HepG2 (cell line): Measurements from ENCODE around the gene C4orf46. TPM values are rescaled to one million over a fixed set of nuclear protein-coding genes. Genes with fewer than 3 reads are reported as not detected.

Experiments used
- ATAC-seq: fragments of 200-7000 bp; cut with Tn5 transposase; 3 replicates; pipeline ENCODE4 v1.9.1; 2020; ENCODE audit warnings: mild to moderate bottlenecking, moderate library complexity
- BruUV-seq: library from RNA; stranded (reverse); fragments of 400-500 nt; replicated peaks from 2 replicates; lab custom pipeline; 2021; lab: Mats Ljungman, UMichigan
- CTCF ChIA-PET: fragments of 300-600 bp; formaldehyde crosslinking; extraction: SDS; loops from one replicate; lab custom pipeline; 2021; ENCODE audit warnings: low total read pairs, inconsistent platforms, low intra/inter-chr PET ratio; lab: Yijun Ruan, JAX
- POLR2A ChIA-PET: fragments of 350-600 bp; sonication (Branson Sonifier 250); formaldehyde crosslinking; loops from one replicate; lab custom pipeline; 2020; ENCODE audit warnings: antibody characterized with exemption, inconsistent platforms; lab: Yijun Ruan, JAX
- DNase-seq: peaks from one replicate; pipeline ENCODE4 v3.0.0-alpha.2; 2015; ENCODE audit warnings: low spot score
- FAIRE-seq: peaks from 3 replicates; lab custom pipeline; 2011; peaks lifted over from hg19 to GRCh38; lab: Jason Lieb, UNC
- H2AFZ ChIP-seq: one replicate; pipeline ENCODE4 v1.6.1; 2011; ENCODE audit warnings: low read length, inconsistent platforms
- H3K27ac ChIP-seq: fragments of 300-600 bp; 3 replicates; pipeline ENCODE4 v1.8.0; 2011; ENCODE audit warnings: mixed run types, mild to moderate bottlenecking, mixed read lengths, low read length, inconsistent platforms; ENCODE audit not compliant: insufficient read depth; ENCODE audit errors: extremely low read length
- H3K27me3 ChIP-seq, 2 experiments: fragments of 200-600 bp in 1 of 2; 2 replicates in 1 of 2; 3 replicates in 1 of 2; pipeline versions ENCODE4 v1.6.0 to v1.8.0; 2011; ENCODE audit warnings: low read length in 2 of 2, mild to moderate bottlenecking in 2 of 2, moderate library complexity in 2 of 2, inconsistent platforms in 1 of 2; ENCODE audit not compliant: insufficient read depth in 2 of 2, control insufficient read depth in 1 of 2
- H3K36me3 ChIP-seq, 2 experiments: fragments of 200-600 bp in 1 of 2; replicated peaks in 1 of 2; 2 replicates in 1 of 2; 3 replicates in 1 of 2; pipeline versions ENCODE4 v1.5.1 to v1.8.0; 2011; ENCODE audit warnings: low read length in 2 of 2, inconsistent platforms in 1 of 2; ENCODE audit not compliant: insufficient read depth in 2 of 2, control insufficient read depth in 1 of 2
- H3K4me1 ChIP-seq: 2 replicates; pipeline ENCODE4 v1.5.1; 2012; ENCODE audit warnings: low read length, inconsistent platforms; ENCODE audit not compliant: insufficient read depth
- H3K4me2 ChIP-seq: 2 replicates; pipeline ENCODE4 v1.6.0; 2011; ENCODE audit warnings: low read depth, low read length, inconsistent platforms
- H3K4me3 ChIP-seq, 3 experiments: fragments of 200-600 bp in 1 of 3; sonication (generic), shearing (Covaris generic) in 1 of 3; replicated peaks in 1 of 3; 2 replicates each; pipeline ENCODE4 v1.5.1; 2011 to 2016; ENCODE audit warnings: low read length in 3 of 3, inconsistent platforms in 2 of 3, low read depth in 2 of 3, mild to moderate bottlenecking in 2 of 3, control low read depth in 1 of 3, mixed read lengths in 1 of 3; ENCODE audit not compliant: insufficient read depth in 1 of 3
- H3K79me2 ChIP-seq: one replicate; pipeline ENCODE4 v1.6.1; 2011; ENCODE audit warnings: low read length, inconsistent platforms; ENCODE audit not compliant: insufficient read depth
- H3K9ac ChIP-seq: 2 replicates; pipeline ENCODE4 v1.6.0; 2011; ENCODE audit warnings: mild to moderate bottlenecking, low read depth, low read length, inconsistent platforms; ENCODE audit not compliant: insufficient read depth
- H3K9me3 ChIP-seq: 2 replicates; pipeline ENCODE4 v1.5.1; 2012; ENCODE audit warnings: mild to moderate bottlenecking, low read length
- H4K20me1 ChIP-seq: 2 replicates; pipeline ENCODE4 v1.6.0; 2011; ENCODE audit warnings: inconsistent platforms, mild to moderate bottlenecking, low read length, moderate library complexity; ENCODE audit not compliant: insufficient read depth
- ASH2L ChIP-seq: fragments of 300-600, 200-600 bp; sonication (generic); IDR thresholded peaks from 2 replicates; pipeline ENCODE4 v1.7.0; 2017; ENCODE audit warnings: low read depth, mild to moderate bottlenecking, moderate library complexity, mixed read lengths, low read length; ENCODE audit not compliant: insufficient read length
- ATF4 ChIP-seq, 2 experiments: fragments of 450-650 bp in 1 of 2; sonication (generic) in 1 of 2; formaldehyde crosslinking; IDR thresholded peaks; 2 replicates each; pipeline versions ENCODE4 v1.5.0 to v1.8.0; 2020 to 2022; ENCODE audit warnings: mild to moderate bottlenecking in 1 of 2, missing genetic modification reagents in 1 of 2
- CREB3 ChIP-seq: sonication (generic); formaldehyde crosslinking; IDR thresholded peaks from 2 replicates; pipeline ENCODE4 v1.5.0; 2020; ENCODE audit warnings: missing genetic modification reagents
- GLMP ChIP-seq: sonication (generic); formaldehyde crosslinking; IDR thresholded peaks from 2 replicates; pipeline ENCODE4 v1.9.0; 2021; ENCODE audit warnings: missing genetic modification reagents, mild to moderate bottlenecking, borderline replicate concordance
- HNF1A ChIP-seq, 2 experiments: sonication (generic) in 1 of 2; formaldehyde crosslinking in 1 of 2; IDR thresholded peaks; 2 replicates each; pipeline versions ENCODE4 v1.4.0 to v1.6.1; 2016 to 2020; ENCODE audit warnings: borderline replicate concordance in 1 of 2, low read depth in 1 of 2, mild to moderate bottlenecking in 1 of 2, missing genetic modification reagents in 1 of 2
- HNRNPUL1 ChIP-seq: fragments of 200-400 bp; formaldehyde crosslinking; IDR thresholded peaks from 2 replicates; pipeline ENCODE4 v1.6.1; 2017; ENCODE audit warnings: low read depth, mild to moderate bottlenecking, low read length, moderate library complexity
- NPAS2 ChIP-seq: sonication (generic); formaldehyde crosslinking; IDR thresholded peaks from 2 replicates; pipeline ENCODE4 v1.8.0; 2022; ENCODE audit warnings: mild to moderate bottlenecking, missing genetic modification reagents, borderline replicate concordance
- REL ChIP-seq: sonication (generic); formaldehyde crosslinking; conservative IDR thresholded peaks from 2 replicates; pipeline ENCODE4 v1.8.0; 2022; ENCODE audit warnings: mild to moderate bottlenecking, missing genetic modification reagents, moderate library complexity
- THYN1 ChIP-seq: sonication (generic); formaldehyde crosslinking; IDR thresholded peaks from 2 replicates; pipeline ENCODE4 v1.8.1; 2023; ENCODE audit warnings: low read depth, mild to moderate bottlenecking, moderate library complexity, missing genetic modification reagents, borderline replicate concordance
- ZNF564 ChIP-seq: sonication (generic); formaldehyde crosslinking; IDR thresholded peaks from 2 replicates; pipeline ENCODE4 v1.8.1; 2023; ENCODE audit warnings: mild to moderate bottlenecking, missing genetic modification reagents
- WGBS: methylation state at CpG from one replicate; pipeline ENCODE4 v1.1.6; 2017; ENCODE audit warnings: low lambda C conversion rate; 5-methylcytosine and 5-hydroxymethylcytosine counted together
- in situ Hi-C: cut with HindIII; loops from 2 replicates; pipeline ENCODE4 v1.10.0; 2017; ENCODE audit warnings: low pct_unique_long_range_greater_than_20kb; ENCODE audit not compliant: extremely low pct_ligation_motif_present
- intact Hi-C: fragments of 100-400 bp; cut with micrococcal nuclease; formaldehyde crosslinking; loops from one replicate; pipeline ENCODE4 v1.10.0; 2022; ENCODE audit not compliant: unreplicated experiment
- polyA plus RNA-seq, 8 experiments: library from polyadenylated mRNA; depleted of rRNA in 3 of 8; stranded (reverse) in 7 of 8; unstranded in 1 of 8; fragments of >200 nt; fragmentation: Illumina TruSeq in 4 of 8; extraction: Trizol in 4 of 8; gene quantifications; 2 replicates each; pipeline versions ENCODE4 v1.2.1 to v1.2.3, GENCODE V29; 2011 to 2016; ENCODE audit warnings: low read depth in 4 of 8, missing spikeins in 1 of 8, mixed read lengths in 1 of 8; ENCODE audit not compliant: insufficient read depth in 1 of 8
- total RNA-seq, 5 experiments: library from RNA; depleted of rRNA; stranded (reverse); fragments of >200 nt; fragmentation: Illumina TruSeq; extraction: Trizol; gene quantifications; 2 replicates each; pipeline ENCODE4 v1.2.3, GENCODE V29; 2016; ENCODE audit warnings: low read depth in 1 of 5
- TF ChIP-seq, protein P1 (sequence below): sonication (generic); formaldehyde crosslinking; IDR thresholded peaks from 2 replicates; pipeline ENCODE4 v1.4.0; 2020; ENCODE audit warnings: mild to moderate bottlenecking, missing genetic modification reagents

C4orf46 gene
- total and polyA plus RNA-seq, 2 of the 13 experiments (the other 11 are each of a cell fraction or from before 2014, with no cell fraction given) = 8.5 to 10.4 TPM

GRCh38 chr4:158676076-158676475 is 4.4 kb upstream of the C4orf46 start (continued):
- no peak for TF ChIP-seq HNF1A (IDR thresholded peaks at IDR 0.05; ENCODE audit: low read depth)
- no peak for TF ChIP-seq HNF1A (CRISPR knock-in tag; IDR thresholded peaks at IDR 0.05; ENCODE audit: borderline replicate concordance)

GRCh38 chr4:158673633-158674032 is 1.9 kb upstream of the C4orf46 start:
- Histone ChIP-seq H3K9me3 (no peaks in the 10 kb centered on the region), H3K36me3 (no peaks in the 10 kb centered on the region), H3K4me1 (peaks cover 23% of the 10 kb centered on the region), H3K79me2 (peaks cover 19% of the 10 kb centered on the region), H3K27me3 (no peaks in the 10 kb centered on the region), H3K27ac (no peak overlapping the region), H4K20me1 (no peaks in the 10 kb centered on the region), H3K4me3 (no peak overlapping the region), H3K4me2 (peak overlapping the region; percentile 46), H3K9ac (no peak overlapping the region), H2AFZ (no peak overlapping the region)
- ChIA-PET CTCF (no interaction called here), POLR2A (no interaction called here)
- DNase-seq (no peak), FAIRE-seq (no peak), ATAC-seq (no peak)
- BruUV-seq = no TSS peak
- intact Hi-C loops (loop anchor here (5.0 kb wide), 1 partner anchor 174 kb away; no protein-coding TSS in a partner anchor), in situ Hi-C loops (no loop called here)
- TF ChIP-seq ATF4 (CRISPR knock-in tag; IDR thresholded peaks at IDR 0.05) (no peak), REL (CRISPR knock-in tag) (no peak), THYN1 (CRISPR knock-in tag) (no peak), NPAS2 (no peak), CREB3 (no peak), ZNF564 (no peak), HNRNPUL1 (no peak), GLMP (CRISPR knock-in tag) (no peak), ASH2L (no peak)
- TF ChIP-seq, protein P1, sequence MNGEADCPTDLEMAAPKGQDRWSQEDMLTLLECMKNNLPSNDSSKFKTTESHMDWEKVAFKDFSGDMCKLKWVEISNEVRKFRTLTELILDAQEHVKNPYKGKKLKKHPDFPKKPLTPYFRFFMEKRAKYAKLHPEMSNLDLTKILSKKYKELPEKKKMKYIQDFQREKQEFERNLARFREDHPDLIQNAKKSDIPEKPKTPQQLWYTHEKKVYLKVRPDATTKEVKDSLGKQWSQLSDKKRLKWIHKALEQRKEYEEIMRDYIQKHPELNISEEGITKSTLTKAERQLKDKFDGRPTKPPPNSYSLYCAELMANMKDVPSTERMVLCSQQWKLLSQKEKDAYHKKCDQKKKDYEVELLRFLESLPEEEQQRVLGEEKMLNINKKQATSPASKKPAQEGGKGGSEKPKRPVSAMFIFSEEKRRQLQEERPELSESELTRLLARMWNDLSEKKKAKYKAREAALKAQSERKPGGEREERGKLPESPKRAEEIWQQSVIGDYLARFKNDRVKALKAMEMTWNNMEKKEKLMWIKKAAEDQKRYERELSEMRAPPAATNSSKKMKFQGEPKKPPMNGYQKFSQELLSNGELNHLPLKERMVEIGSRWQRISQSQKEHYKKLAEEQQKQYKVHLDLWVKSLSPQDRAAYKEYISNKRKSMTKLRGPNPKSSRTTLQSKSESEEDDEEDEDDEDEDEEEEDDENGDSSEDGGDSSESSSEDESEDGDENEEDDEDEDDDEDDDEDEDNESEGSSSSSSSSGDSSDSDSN (CRISPR knock-in tag) = no peak
- WGBS = 60% methylated on average over 3 of the region's 3 CpGs
